Stimulated activated naive CD8-positive, alpha-beta T cell treated with anti-CD3 and anti-CD28 coated beads, Interleukin-15, Interleukin-2, amounts not matched to agents 100 ng/mL and 50 ng/mL, for 24 hours (primary cell): ENCODE results near the gene MARCHF4.

Source experiments
- H3K27ac Mint-ChIP-seq: one replicate; pipeline ENCODE4 v1.8.0; 2021; ENCODE audit warnings: mild to moderate bottlenecking, mixed read lengths
- H3K27me3 Mint-ChIP-seq: one replicate; pipeline ENCODE4 v1.8.0; 2021; ENCODE audit warnings: mixed read lengths
- H3K36me3 Mint-ChIP-seq: one replicate; pipeline ENCODE4 v1.8.0; 2021; ENCODE audit warnings: low read depth, mixed read lengths
- H3K4me1 Mint-ChIP-seq: one replicate; pipeline ENCODE4 v1.8.0; 2021; ENCODE audit warnings: low read depth, mixed read lengths
- H3K4me3 Mint-ChIP-seq: one replicate; pipeline ENCODE4 v1.8.0; 2021; ENCODE audit warnings: mild to moderate bottlenecking, mixed read lengths
- H3K9me3 Mint-ChIP-seq: one replicate; pipeline ENCODE4 v1.8.0; 2021; ENCODE audit warnings: mixed read lengths

MARCHF4 gene

DNA sequence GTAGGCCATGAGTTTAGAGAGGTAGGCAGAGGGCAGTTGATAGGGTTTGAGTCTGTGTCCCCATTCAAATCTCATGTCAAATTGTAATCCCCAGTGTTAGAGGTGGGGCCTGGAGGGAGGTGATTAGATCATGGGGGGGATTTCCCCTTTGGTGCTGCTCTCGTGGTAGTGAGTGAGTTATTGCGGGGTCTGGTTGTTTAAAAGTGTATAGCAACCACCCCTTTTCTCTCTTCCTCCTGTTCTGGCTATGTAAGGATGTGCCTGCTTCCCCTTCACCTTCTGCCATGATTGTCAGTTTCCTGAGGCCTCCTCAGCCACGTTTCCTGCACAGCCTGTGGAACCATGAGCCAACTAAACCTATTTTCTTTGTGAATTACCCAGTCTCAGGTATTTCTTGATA, 25.5 kb downstream of the MARCHF4 start:
- Mint-ChIP-seq H3K9me3 (no peaks in the 10 kb centered on the region), H3K27ac (peak overlapping the region; percentile 26), H3K4me3 (peak overlapping the region; percentile 5), H3K4me1 (peaks cover 58% of the 10 kb centered on the region), H3K36me3 (no peaks in the 10 kb centered on the region), H3K27me3 (no peaks in the 10 kb centered on the region)

DNA sequence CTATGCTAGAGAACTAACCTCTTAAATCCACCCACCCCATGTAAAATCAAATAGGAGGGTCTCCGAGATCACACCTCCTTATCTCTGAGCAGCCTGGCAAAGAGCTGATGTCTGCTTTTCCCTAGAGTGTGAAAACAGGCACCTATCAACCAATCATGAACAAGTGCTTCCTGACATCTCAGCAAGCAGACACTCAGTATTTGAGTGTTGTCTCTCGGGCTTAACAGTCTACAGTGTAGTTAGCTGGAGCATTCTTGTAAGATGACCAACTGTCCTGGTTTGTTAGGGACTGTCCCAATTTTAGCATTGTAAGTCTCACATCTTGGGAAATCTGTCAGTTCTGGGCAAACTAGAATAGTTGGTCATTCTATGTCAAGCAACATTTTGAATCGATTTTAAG, 26.4 kb downstream of the MARCHF4 start:
- Mint-ChIP-seq H3K9me3 (no peaks in the 10 kb centered on the region), H3K4me1 (peaks cover 59% of the 10 kb centered on the region), H3K27me3 (no peaks in the 10 kb centered on the region), H3K36me3 (no peaks in the 10 kb centered on the region), H3K27ac (no peak overlapping the region), H3K4me3 (no peak overlapping the region)

DNA sequence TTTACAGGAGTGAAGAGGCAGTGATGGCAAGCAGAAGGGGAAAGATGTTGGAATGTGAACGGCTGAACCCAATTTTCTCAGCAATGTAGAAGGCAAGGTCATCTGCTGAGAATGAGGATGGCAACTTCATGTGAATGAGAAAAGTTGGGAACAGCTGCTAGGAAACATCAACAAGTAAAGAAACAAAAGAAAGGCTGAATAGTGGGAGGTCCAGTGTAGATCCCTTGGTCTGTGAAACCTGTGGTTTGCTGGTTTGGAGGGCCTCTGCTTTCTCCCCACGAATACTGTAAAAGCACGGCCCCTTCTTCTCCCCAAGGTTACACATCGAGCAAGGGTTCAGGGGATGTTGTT, 27.4 kb downstream of the MARCHF4 start:
- Mint-ChIP-seq H3K9me3 (no peaks in the 10 kb centered on the region), H3K27me3 (no peaks in the 10 kb centered on the region), H3K4me3 (no peak overlapping the region), H3K27ac (peak overlapping the region; percentile 50), H3K4me1 (peaks cover 54% of the 10 kb centered on the region), H3K36me3 (no peaks in the 10 kb centered on the region)

DNA sequence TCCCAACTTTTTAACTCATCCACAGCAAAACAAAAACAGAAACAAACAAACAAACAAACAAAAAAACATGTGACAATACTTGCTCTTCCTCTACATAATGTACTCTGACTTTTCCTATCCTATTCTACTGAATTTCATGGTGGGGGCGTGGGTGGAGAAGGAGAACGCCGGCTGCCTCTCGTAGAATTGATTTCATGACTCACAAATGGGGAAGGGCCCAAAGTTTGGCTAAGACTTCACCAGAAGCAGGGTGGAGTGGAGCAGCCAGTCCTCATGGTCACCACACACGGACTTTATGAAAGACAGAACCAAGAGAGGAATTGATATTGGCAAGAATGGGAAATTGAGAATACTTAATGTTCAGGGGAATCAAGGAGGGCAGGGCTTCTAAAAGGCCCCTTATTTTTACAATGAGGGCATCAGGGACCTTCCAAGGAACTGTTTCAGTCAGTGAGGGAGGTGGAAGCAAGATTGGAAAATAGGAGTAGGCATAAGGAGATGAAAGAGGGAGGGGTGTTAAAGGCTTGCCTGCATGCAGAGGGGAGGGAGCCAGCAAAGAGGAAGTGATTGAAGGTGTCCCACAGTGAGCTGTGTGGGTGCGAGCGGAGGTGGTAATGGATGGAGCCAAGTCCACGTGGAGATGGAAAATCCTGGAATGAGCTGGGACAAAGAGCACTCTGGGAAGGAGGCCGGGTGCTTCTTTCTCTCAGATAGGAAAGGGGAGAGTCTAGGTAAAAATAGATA, 27.9 kb downstream of the MARCHF4 start:
- Mint-ChIP-seq H3K27me3 (no peaks in the 10 kb centered on the region), H3K4me3 (no peak overlapping the region), H3K36me3 (no peaks in the 10 kb centered on the region), H3K9me3 (no peaks in the 10 kb centered on the region), H3K4me1 (peaks cover 49% of the 10 kb centered on the region), H3K27ac (peak overlapping the region; percentile 50)

DNA sequence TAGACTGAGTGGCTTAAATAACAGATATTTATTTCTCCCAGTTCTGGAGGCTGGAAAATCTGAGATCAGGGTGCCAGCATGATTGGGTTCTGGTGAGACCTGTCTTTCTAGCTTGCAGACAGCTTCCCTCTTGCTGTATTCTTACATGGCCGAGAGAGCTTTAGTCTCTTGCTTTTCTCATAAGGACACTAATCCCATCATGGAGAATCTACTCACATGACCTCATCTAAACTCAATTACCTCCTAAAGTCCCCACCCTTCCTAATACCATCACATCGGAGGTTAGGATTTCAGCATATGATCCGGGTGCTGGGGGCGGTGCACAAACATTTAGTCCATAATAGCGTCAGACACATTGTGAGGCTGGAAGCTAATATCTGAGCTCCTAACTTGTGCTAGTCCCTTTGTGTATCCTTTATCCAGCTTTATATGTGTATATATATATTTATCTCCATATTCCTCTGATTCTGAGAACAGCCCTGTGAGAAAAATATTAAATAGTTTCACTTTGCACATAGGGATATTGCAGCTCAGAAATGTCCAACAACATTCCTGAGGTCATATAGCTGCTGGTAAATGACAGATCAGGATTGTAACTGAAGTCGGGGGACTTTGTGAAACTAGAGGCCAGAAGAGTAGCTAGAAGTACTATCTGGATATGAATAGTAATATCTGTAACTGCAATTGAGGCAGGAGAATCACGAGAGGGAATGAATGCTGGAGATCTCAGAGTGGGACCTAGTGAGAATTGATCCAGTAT, 28.9 kb downstream of the MARCHF4 start:
- H3K4me3 Mint-ChIP-seq = no peak overlapping the region
- H3K9me3 Mint-ChIP-seq = no peaks in the 10 kb centered on the region
- H3K27me3 Mint-ChIP-seq = no peaks in the 10 kb centered on the region
- peaks cover 39% of the 10 kb centered on the region for H3K4me1 Mint-ChIP-seq
- H3K27ac Mint-ChIP-seq = no peak overlapping the region
- H3K36me3 Mint-ChIP-seq = no peaks in the 10 kb centered on the region

DNA sequence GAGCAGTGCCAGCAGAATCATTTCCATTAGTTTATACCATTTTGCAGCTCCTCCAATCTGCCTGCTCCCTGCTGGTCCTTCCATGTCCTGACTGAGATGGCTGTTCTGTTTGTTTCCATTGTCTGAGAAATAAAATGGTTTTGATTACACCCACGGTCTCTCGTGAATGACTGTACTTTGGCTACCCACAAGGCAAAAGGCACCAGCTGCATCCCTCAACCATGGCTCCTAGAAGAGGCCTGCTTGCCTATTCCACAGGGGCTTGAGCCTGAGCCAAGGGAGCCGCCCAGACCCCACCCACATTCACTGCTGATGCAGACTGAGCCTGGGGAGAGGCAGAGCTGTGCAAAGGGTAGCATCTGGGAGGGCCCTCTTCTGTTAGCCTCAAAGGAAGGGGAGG, 31.2 kb downstream of the MARCHF4 start:
- no peaks in the 10 kb centered on the region for H3K27me3 Mint-ChIP-seq
- no peak overlapping the region for H3K4me3 Mint-ChIP-seq
- H3K36me3 Mint-ChIP-seq = no peaks in the 10 kb centered on the region
- peaks cover 18% of the 10 kb centered on the region for H3K4me1 Mint-ChIP-seq
- no peak overlapping the region for H3K27ac Mint-ChIP-seq
- no peaks in the 10 kb centered on the region for H3K9me3 Mint-ChIP-seq

DNA sequence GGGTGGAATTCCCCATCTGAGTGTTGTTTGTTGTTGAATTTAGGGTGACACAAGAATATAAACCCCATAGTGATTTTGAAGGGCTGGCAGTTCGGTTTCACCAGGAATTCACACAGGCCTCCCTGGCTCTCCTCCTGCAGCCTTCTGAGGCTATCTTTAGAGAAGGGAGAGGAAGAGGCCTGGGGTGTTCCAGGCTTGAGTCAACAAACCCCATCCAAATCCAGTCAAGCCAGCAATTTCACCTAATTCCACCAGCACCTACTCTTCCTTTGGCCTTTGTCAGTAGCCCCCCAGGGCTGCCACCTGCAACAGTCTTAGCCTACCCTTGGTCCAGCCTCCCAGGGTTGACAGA, 32.0 kb downstream of the MARCHF4 start:
- Mint-ChIP-seq H3K4me3 (no peak overlapping the region), H3K4me1 (peaks cover 18% of the 10 kb centered on the region), H3K9me3 (no peaks in the 10 kb centered on the region), H3K36me3 (no peaks in the 10 kb centered on the region), H3K27ac (no peak overlapping the region), H3K27me3 (no peaks in the 10 kb centered on the region)

DNA sequence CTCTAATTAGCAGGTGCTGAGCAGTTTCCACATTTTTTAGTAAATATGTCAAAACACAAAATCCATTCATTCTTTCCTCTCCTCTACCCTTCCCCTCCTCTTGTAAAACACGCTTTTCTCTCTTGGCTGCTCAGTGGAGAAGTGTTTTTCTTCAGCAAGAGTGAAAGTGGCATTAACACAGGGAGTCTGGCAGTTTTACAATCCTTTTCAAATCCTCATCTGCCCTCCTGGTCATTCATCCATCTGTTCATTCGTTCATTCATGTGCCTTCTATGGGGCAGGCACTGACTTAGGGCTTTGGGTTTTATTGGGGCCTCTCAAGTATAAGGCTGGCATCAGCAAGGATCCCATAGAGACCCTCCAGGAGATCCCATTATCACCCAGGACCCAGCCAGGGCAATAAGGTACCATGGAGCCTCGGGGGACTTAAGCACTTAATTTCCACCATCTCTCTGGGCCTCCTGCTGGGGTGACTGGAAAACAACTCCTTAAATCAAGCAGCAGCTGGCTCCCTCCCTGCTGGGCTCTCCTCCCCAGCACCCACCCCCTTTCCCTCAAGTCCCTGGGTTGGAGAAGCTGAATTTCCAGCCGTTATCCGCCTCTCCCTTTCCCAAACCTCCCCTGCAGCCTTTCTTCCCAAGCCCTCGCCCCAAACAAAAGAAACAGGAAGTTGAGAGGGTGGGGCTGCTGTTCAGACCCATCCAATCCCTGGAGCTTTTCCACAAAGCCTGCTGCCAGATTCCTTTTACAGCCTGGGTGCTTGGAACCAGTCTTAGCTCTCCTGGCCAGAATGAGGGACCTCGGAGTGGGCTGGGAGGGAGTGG, 32.6 kb downstream of the MARCHF4 start:
- Mint-ChIP-seq H3K4me1 (peaks cover 17% of the 10 kb centered on the region), H3K9me3 (no peaks in the 10 kb centered on the region), H3K4me3 (no peak overlapping the region), H3K27ac (no peak overlapping the region), H3K27me3 (no peaks in the 10 kb centered on the region), H3K36me3 (no peaks in the 10 kb centered on the region)

DNA sequence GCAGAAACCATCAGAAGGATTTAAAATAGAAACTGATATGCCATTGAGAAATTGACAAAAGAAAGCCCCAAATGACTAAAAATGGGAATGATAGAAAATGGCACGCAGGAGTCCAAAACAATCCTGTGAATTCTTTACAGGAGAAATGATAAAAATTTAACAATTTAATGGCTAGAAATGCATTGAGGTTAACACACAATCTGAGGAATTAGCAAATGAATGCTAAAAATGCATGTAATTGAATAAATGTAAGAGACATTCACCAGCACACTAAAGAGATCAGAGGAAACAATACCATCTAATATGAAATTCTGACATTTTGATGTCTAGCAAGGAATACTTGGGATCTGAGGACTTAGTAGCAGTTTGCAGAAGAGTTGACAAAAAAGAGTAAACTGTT, 37.0 kb downstream of the MARCHF4 start:
- H3K27ac Mint-ChIP-seq = no peak overlapping the region
- no peaks in the 10 kb centered on the region for H3K36me3 Mint-ChIP-seq
- no peak overlapping the region for H3K4me3 Mint-ChIP-seq
- no peaks in the 10 kb centered on the region for H3K4me1 Mint-ChIP-seq
- no peaks in the 10 kb centered on the region for H3K27me3 Mint-ChIP-seq
- peaks cover 3% of the 10 kb centered on the region for H3K9me3 Mint-ChIP-seq

DNA sequence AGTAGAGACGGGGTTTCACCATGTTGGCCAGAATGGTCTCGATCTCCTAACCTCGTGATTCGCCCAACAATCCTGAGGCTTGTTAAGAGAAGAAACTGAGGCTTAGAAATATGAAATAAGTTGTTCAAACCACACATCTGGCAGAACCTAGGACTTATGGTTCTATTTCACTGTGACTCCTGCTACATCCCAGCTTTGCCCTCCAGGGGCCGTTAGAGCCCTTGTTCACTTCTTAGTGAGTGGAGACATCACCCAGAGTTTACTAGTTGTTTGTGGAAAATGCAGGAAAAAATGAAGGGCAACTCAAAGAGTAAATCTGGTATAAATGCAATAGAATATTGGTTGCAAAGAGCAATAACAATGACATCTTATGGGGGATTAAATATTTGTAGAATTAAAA, 43.9 kb downstream of the MARCHF4 start:
- no peak overlapping the region for H3K27ac Mint-ChIP-seq
- H3K4me1 Mint-ChIP-seq = no peaks in the 10 kb centered on the region
- H3K9me3 Mint-ChIP-seq = peaks cover 3% of the 10 kb centered on the region
- no peaks in the 10 kb centered on the region for H3K27me3 Mint-ChIP-seq
- H3K36me3 Mint-ChIP-seq = no peaks in the 10 kb centered on the region
- H3K4me3 Mint-ChIP-seq = no peak overlapping the region

DNA sequence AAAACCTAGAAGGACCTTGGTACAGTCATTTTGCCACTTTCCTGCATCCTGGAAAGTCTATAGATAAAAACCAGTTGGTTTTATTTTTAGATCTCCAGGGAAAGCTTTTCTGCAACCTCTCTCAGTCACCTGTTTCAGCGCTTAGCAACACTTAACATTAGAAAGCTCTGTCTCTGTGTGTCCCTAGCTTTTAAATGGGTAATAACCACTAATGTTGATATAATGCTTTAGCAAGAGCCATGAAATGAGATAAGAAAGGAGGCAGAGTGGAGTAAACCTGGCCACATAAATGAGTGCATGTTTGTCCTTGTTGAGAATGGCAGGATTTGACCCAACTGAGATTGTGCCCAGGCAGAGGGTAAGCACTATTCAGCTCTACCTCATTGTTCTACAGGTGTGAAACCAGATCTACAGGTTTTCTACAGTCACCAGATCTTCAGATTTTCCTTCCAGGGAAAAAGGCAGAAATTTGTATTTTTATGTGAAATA, 44.8 kb downstream of the MARCHF4 start:
- Mint-ChIP-seq H3K27ac (no peak overlapping the region), H3K36me3 (no peaks in the 10 kb centered on the region), H3K27me3 (no peaks in the 10 kb centered on the region), H3K4me3 (no peak overlapping the region), H3K4me1 (no peaks in the 10 kb centered on the region), H3K9me3 (no peaks in the 10 kb centered on the region)
